AG04450 (cell line): Measurements from ENCODE around the gene MLEC. TPM values are rescaled to one million over a fixed set of nuclear protein-coding genes. Genes with fewer than 3 reads are reported as not detected.
A peak's percentile ranks its signal among the peaks of the same experiment; 100 is the strongest.

Experiments
- CTCF ChIA-PET: fragments of 300-600, 350-600 bp; formaldehyde crosslinking; extraction: SDS; loops from one replicate; lab custom pipeline; 2022; ENCODE audit warnings: antibody characterized with exemption, inconsistent platforms; lab: Charles Lee
- POLR2A ChIA-PET: fragments of 350-600 bp; formaldehyde crosslinking; extraction: SDS; loops from one replicate; lab custom pipeline; 2021; ENCODE audit warnings: antibody characterized with exemption, inconsistent platforms; lab: Yijun Ruan, JAX
- DNase-seq: peaks from one replicate; pipeline ENCODE4 v3.0.0-alpha.2; 2011; ENCODE audit warnings: low read depth, low spot score
- H3K27ac ChIP-seq: one replicate; pipeline ENCODE4 v1.5.1; 2012; ENCODE audit warnings: low read depth, low read length, control low read depth
- H3K27me3 ChIP-seq: one replicate; pipeline ENCODE4 v1.6.0; 2012; ENCODE audit warnings: low read length; ENCODE audit not compliant: control insufficient read depth, insufficient read depth
- H3K4me3 ChIP-seq: 2 replicates; pipeline ENCODE4 v1.5.1; 2011; ENCODE audit warnings: mild to moderate bottlenecking, low read depth, low read length, control low read depth
- H3K9me3 ChIP-seq: 2 replicates; pipeline ENCODE4 v1.5.1; 2012; ENCODE audit warnings: low read length; ENCODE audit not compliant: control insufficient read depth, insufficient read depth
- CTCF ChIP-seq: IDR thresholded peaks from 2 replicates; pipeline ENCODE4 v1.5.1; 2011; ENCODE audit warnings: low read depth, low read length, control low read depth, inconsistent platforms
- polyA plus RNA-seq: library from polyadenylated mRNA; depleted of rRNA; stranded (reverse); fragments of >200 nt; gene quantifications from 2 replicates; pipeline ENCODE4 v1.2.3, GENCODE V29; 2011

Gene MLEC
- polyA plus RNA-seq, 1 experiment = 76.7 TPM

GRCh38 chr12:120736404-120737331 is 49.7 kb downstream of the MLEC start:
- POLR2A ChIA-PET = interaction anchor here (0.6 kb wide), 1 partner anchor 9 kb away, joined by 3 read pairs; no protein-coding TSS in a partner anchor
- Histone ChIP-seq H3K27ac (no peak overlapping the region), H3K9me3 (no peaks in the 10 kb centered on the region; the same call in 1 of the 2 replicates), H3K27me3 (no peaks in the 10 kb centered on the region), H3K4me3 (no peak overlapping the region)
- CTCF ChIA-PET = interaction anchor here (1.5 kb wide), 1 partner anchor 235 kb away, joined by 3 read pairs; no protein-coding TSS in a partner anchor
- no peak for DNase-seq
- TF ChIP-seq CTCF = no peak

GRCh38 chr12:120737557-120738251 is 50.8 kb downstream of the MLEC start:
- no peak for DNase-seq
- Histone ChIP-seq H3K4me3 (no peak overlapping the region), H3K27ac (no peak overlapping the region), H3K9me3 (no peaks in the 10 kb centered on the region; the same call in 1 of the 2 replicates), H3K27me3 (no peaks in the 10 kb centered on the region)
- CTCF ChIA-PET = interaction anchor here (0.7 to 2.6 kb wide), 2 partner anchors 10 to 234 kb away, joined by 4 to 16 read pairs; no protein-coding TSS in a partner anchor
- TF ChIP-seq CTCF = peak; percentile 51
- POLR2A ChIA-PET = interaction anchor here (0.6 kb wide), 1 partner anchor 186 kb away, joined by 7 read pairs; no protein-coding TSS in a partner anchor

GRCh38 chr12:120738252-120739030 is 51.5 kb downstream of the MLEC start:
- H3K4me3 ChIP-seq = no peak overlapping the region
- no peak for DNase-seq
- ChIA-PET POLR2A (interaction anchor here (0.6 kb wide), 1 partner anchor 27 kb away, joined by 7 read pairs; no protein-coding TSS in a partner anchor), CTCF (interaction anchor here (0.7 to 2.6 kb wide), 2 partner anchors 9 to 233 kb away, joined by 4 to 16 read pairs; no protein-coding TSS in a partner anchor)
- TF ChIP-seq CTCF = no peak
- H3K27me3 ChIP-seq = peaks cover under 1% of the 10 kb centered on the region
- no peak overlapping the region for H3K27ac ChIP-seq
- no peaks in the 10 kb centered on the region; the same call in 1 of the 2 replicates for H3K9me3 ChIP-seq

- Histone ChIP-seq H3K27me3 (peaks cover 2% of the 10 kb centered on the region), H3K9me3 (no peaks in the 10 kb centered on the region; the same call in 1 of the 2 replicates), H3K27ac (no peak overlapping the region), H3K4me3 (no peak overlapping the region)
- DNase-seq = no peak
- CTCF ChIA-PET = interaction anchor here (2.6 kb wide), 1 partner anchor 232 kb away, joined by 16 read pairs; no protein-coding TSS in a partner anchor
- POLR2A ChIA-PET = interaction anchor here (0.5 to 0.6 kb wide), 2 partner anchors 26 to 91 kb away, joined by 3 to 7 read pairs; no protein-coding TSS in a partner anchor
- TF ChIP-seq CTCF = no peak
These were observed 52.2 kb downstream of the MLEC start for GRCh38 chr12:120739031-120739762.
